Uterus (tissue), 2 donors: ENCODE measurements around the gene RAB3B.

ENCODE experiments used
- CTCF ChIP-seq, 4 experiments: fragments of 200-600 bp in 2 of 4; fragments of 450-650 bp in 2 of 4; sonication (generic) in 2 of 4; IDR thresholded peaks; one replicate each; pipeline ENCODE4 v1.5.1; 2016 to 2019; ENCODE audit warnings: antibody characterized with exemption in 4 of 4, mild to moderate bottlenecking in 2 of 4, moderate library complexity in 1 of 4
- POLR2A ChIP-seq, 2 donors: fragments of 450-650 bp; IDR thresholded peaks; one replicate each; pipeline ENCODE4 v1.6.1; 2016; ENCODE audit warnings: antibody characterized with exemption in 2 of 2, mild to moderate bottlenecking in 1 of 2, moderate library complexity in 1 of 2

- no peak for TF ChIP-seq POLR2A (IDR thresholded peaks at IDR 0.05)
- no peak for TF ChIP-seq CTCF (IDR thresholded peaks at IDR 0.05)
These were observed 112.2 kb downstream of the RAB3B start for GRCh38 chr1:51878308-51878615.
